ENCODE data around the gene STARD10. TPM values are rescaled to one million over a fixed set of nuclear protein-coding genes. Genes with fewer than 3 reads are reported as not detected.

STARD10 gene
- total RNA-seq, 6 experiments from 2014 or later, result 10.8 to 16.9 (median 15.8) TPM

- H3K27ac Mint-ChIP-seq, result peak overlapping the region; percentile 70
- H3K9me3 Mint-ChIP-seq, result no peaks in the 10 kb centered on the region
- H3K4me1 Mint-ChIP-seq (ENCODE audit: low read depth), result peaks cover 28% of the 10 kb centered on the region
- no peak for DNase-seq
- peaks cover 5% of the 10 kb centered on the region for H3K27me3 Mint-ChIP-seq (ENCODE audit: insufficient read depth)
- H3K36me3 Mint-ChIP-seq (ENCODE audit: low read depth), result peaks cover 10% of the 10 kb centered on the region; the same call in 1 of the 2 replicates
- TF ChIP-seq CTCF (IDR thresholded peaks at IDR 0.05), result no peak
- H3K4me3 Mint-ChIP-seq, result no peak overlapping the region
Observed at GRCh38 chr11:72832301-72833082, 38.6 kb upstream of the STARD10 start.

- Mint-ChIP-seq H3K27me3 (ENCODE audit: insufficient read depth) (peaks cover 7% of the 10 kb centered on the region), H3K27ac (peak overlapping the region; percentile 70), H3K4me3 (no peak overlapping the region), H3K9me3 (no peaks in the 10 kb centered on the region), H3K36me3 (ENCODE audit: low read depth) (peaks cover 10% of the 10 kb centered on the region; the same call in 1 of the 2 replicates), H3K4me1 (ENCODE audit: low read depth) (peaks cover 28% of the 10 kb centered on the region)
- DNase-seq, result peak; percentile 60
- TF ChIP-seq CTCF (IDR thresholded peaks at IDR 0.05), result peak; percentile 93
Observed at GRCh38 chr11:72831521-72832300, 37.9 kb upstream of the STARD10 start.

GRCh38 chr11:72829884-72830533 is 36.2 kb upstream of the STARD10 start:
- peak overlapping the region; percentile 58; the same call in 1 of the 2 replicates for H3K27ac Mint-ChIP-seq
- no peaks in the 10 kb centered on the region for H3K9me3 Mint-ChIP-seq
- H3K4me3 Mint-ChIP-seq, result no peak overlapping the region
- peaks cover 11% of the 10 kb centered on the region for H3K27me3 Mint-ChIP-seq (ENCODE audit: insufficient read depth)
- no peak for DNase-seq
- H3K36me3 Mint-ChIP-seq (ENCODE audit: low read depth), result peaks cover 7% of the 10 kb centered on the region; the same call in 1 of the 2 replicates
- H3K4me1 Mint-ChIP-seq (ENCODE audit: low read depth), result peaks cover 25% of the 10 kb centered on the region
- no peak for TF ChIP-seq CTCF (IDR thresholded peaks at IDR 0.05)

- peaks cover 23% of the 10 kb centered on the region for H3K4me1 Mint-ChIP-seq (ENCODE audit: low read depth)
- 0 out of 2 replicates have a peak, but pooled peaks cover 6% of the 10 kb centered on the region for H3K36me3 Mint-ChIP-seq (ENCODE audit: low read depth)
- peaks cover 11% of the 10 kb centered on the region for H3K27me3 Mint-ChIP-seq (ENCODE audit: insufficient read depth)
- DNase-seq, result no peak
- no peak for TF ChIP-seq CTCF (IDR thresholded peaks at IDR 0.05)
- no peak overlapping the region for H3K4me3 Mint-ChIP-seq
- no peak overlapping the region for H3K27ac Mint-ChIP-seq
- no peaks in the 10 kb centered on the region for H3K9me3 Mint-ChIP-seq
Observed at GRCh38 chr11:72829178-72829577, 35.3 kb upstream of the STARD10 start.

- peaks cover 23% of the 10 kb centered on the region for H3K4me1 Mint-ChIP-seq (ENCODE audit: low read depth)
- H3K36me3 Mint-ChIP-seq (ENCODE audit: low read depth), result 0 out of 2 replicates have a peak, but pooled peaks cover 6% of the 10 kb centered on the region
- no peaks in the 10 kb centered on the region for H3K9me3 Mint-ChIP-seq
- TF ChIP-seq CTCF (IDR thresholded peaks at IDR 0.05), result no peak
- peaks cover 16% of the 10 kb centered on the region for H3K27me3 Mint-ChIP-seq (ENCODE audit: insufficient read depth)
- H3K4me3 Mint-ChIP-seq, result no peak overlapping the region
- no peak overlapping the region for H3K27ac Mint-ChIP-seq
- DNase-seq, result no peak
Observed at GRCh38 chr11:72828692-72829101, 34.9 kb upstream of the STARD10 start.
